GM18858 (cell line): ENCODE measurements around the gene CCDC185.

ENCODE experiments used
- ATAC-seq: cut with Tn5 transposase; IDR thresholded peaks from one replicate; pipeline ENCODE4 v1.9.1; 2021; ENCODE audit not compliant: unreplicated experiment

CCDC185 gene

DNA sequence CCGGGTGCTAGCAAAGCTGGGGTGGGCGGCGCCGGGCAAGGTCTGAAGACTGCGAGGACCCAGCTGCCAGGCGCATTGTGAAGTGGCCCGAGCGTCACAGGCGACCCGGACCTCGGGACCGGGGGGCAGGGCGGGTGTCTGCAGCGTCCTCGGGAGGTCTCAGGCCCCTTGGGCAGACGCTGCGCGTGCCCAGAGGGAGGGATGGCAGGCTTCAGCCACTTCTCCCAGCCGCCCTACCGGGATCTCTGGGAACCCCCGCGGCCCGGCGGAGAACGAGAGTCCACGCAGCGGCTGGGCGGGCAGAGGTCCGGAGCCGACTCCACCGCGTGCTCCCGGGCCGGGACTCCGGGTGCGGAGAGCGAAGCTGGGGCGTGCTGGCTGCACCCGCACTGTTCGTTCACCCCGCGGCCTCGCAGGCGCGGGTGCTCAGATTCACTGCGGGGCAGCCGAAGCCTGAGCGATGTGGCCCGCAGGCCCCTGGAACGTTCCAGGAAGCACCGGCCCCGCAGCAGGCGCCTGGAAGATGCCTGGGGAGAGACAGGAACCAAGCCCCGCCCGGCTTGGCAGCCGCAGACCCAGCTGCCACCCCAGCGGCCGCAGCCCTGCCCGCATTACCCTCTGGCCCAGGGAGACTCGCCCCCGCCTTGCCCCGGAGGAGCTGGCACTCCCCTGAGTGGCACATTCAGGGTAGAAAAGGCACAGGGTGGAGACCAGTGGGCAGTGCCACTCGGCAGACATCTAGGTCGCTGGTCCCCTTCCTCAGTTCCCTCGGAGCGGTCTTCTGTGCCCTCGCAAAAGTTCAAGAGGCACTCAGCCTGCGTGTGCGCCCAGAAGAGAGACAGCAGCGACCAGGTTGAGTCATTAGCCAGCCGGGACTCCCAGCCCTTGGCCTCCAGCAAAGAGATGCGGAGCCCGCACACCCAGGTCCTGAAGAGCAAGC lies at the start of gene CCDC185:
Gene CCDC185, plus strand, starts transcription at position 141 of the 940 bp plus-strand sequence. Its CDS starts 61 bp downstream, at position 202.
- ATAC-seq, result no peak

GRCh38 chr1:223343692-223344091 lies 49.5 kb upstream of the CCDC185 start:
- no peak for ATAC-seq

GRCh38 chr1:223344491-223344890 lies 48.7 kb upstream of the CCDC185 start:
- no peak for ATAC-seq

GRCh38 chr1:223345720-223346119 lies 47.5 kb upstream of the CCDC185 start:
- no peak for ATAC-seq

DNA sequence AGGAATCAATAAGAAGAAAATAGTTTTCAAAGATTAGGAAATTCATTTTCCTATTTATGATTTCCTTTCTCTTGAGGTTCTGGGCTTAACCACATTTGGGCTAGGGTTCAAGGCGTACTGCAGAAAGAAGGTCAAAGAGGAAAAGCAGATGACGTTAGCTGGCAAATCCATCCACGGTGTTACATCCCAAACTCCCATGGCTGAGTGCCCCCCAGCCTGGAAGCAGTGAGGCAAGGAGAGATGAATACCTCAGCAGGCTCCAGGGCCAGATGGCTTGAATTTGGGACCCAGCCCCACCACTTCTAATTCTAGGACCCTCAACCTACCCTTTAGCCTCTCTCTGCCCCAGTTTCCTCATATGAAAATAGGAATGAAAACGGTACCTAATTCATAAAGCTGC lies 46.9 kb upstream of the CCDC185 start:
- ATAC-seq, result no peak

DNA sequence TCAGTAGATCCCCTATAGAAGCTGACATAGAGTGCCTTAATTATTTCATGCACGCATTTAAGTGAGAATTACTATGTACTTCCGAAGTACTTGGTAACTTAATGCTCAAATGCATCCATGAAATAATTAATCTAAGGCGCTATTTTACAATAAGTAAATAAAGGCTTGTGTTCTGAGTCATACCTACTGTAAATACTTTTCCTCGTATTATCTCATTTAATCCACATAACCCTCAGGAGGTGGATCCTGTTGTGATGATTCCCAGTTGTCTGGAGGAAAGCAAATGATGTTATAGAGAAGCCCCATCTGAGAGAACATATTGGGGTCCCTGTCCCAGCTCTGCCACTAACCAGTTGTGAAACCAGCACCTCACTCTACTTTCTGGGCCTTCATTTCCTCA lies 45.6 kb upstream of the CCDC185 start:
- ATAC-seq, result no peak

- ATAC-seq, result no peak
Measured at GRCh38 chr1:223348439-223348838, 44.8 kb upstream of the CCDC185 start.

DNA sequence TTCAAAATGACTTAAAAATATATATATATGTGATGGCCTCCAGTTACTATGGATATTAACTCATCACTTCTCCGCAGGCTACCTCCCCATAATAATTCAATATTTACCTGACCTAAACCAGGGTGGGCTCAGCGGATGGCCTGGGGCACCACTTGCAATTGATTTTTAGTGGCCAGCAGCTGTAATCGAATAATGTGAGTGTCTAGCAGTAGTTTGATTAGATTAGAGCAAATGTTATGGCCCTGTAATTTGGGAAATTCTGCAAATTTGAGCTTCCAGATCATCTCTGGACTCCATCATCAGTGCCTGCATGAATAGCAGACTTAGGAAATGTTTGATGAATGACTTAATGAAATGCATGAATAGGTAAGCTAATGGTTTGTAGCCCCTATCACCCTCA lies 44.0 kb upstream of the CCDC185 start:
- no peak for ATAC-seq

GRCh38 chr1:223350361-223350908 lies 42.8 kb upstream of the CCDC185 start:
- ATAC-seq, result no peak

DNA sequence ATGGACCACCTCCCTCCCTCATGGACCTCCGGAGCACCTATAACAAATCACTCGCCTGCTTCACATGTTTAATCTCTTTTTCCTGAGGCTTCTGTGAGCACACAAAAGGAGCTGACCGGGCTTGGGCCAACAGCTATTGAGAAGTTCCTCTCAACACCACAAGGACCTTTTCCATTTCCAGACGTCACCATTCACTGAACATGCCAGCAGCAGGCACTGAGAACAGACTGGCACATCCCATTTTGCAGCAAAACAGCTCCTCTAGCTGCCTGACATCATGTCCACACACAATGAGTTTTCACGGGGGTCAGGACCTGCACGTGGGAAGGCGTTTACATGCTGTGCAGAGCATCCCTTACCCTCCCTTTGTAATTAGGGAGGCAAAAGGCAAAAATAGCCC lies 40.3 kb upstream of the CCDC185 start:
- ATAC-seq, result no peak

DNA sequence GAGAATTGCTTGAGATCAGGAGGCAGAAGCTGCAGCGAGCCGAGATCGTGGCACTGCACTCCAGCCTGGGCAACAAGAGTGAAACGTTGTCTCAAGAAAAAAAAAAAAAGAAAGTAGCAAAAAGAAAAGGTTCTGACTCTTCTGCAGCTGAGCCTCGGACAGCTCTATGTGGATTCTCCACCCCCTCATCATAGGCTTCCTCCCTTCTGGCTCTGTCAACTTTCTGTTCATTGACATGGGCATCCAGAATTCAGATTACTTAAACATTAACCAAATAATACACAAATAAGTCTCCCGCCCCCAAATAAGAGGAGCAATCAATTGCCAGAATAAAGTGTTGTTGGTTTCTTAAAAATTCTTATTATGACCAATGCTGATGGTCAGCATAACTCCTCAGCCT lies 39.3 kb upstream of the CCDC185 start:
- ATAC-seq, result no peak

DNA sequence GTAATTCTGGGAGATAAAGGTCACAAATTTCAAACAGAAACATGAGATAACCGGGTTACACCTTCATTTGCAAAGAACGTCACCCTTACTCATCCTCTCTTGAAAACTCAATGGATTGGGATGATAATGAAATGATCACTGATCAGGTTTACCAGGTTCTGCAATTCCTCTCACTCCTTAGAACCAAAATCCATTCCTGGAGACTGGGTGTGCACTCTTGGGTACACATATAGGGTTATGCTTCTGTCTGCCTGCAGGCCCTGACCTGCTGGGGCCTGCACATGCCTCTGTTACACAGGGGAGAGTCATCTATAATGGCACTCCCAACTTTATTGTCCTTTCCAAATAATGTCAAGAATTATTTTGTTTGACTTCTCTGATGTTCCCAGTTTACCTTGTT lies 37.5 kb upstream of the CCDC185 start:
- no peak for ATAC-seq

- ATAC-seq, result no peak
Measured at GRCh38 chr1:223358826-223359225, 34.4 kb upstream of the CCDC185 start.

DNA sequence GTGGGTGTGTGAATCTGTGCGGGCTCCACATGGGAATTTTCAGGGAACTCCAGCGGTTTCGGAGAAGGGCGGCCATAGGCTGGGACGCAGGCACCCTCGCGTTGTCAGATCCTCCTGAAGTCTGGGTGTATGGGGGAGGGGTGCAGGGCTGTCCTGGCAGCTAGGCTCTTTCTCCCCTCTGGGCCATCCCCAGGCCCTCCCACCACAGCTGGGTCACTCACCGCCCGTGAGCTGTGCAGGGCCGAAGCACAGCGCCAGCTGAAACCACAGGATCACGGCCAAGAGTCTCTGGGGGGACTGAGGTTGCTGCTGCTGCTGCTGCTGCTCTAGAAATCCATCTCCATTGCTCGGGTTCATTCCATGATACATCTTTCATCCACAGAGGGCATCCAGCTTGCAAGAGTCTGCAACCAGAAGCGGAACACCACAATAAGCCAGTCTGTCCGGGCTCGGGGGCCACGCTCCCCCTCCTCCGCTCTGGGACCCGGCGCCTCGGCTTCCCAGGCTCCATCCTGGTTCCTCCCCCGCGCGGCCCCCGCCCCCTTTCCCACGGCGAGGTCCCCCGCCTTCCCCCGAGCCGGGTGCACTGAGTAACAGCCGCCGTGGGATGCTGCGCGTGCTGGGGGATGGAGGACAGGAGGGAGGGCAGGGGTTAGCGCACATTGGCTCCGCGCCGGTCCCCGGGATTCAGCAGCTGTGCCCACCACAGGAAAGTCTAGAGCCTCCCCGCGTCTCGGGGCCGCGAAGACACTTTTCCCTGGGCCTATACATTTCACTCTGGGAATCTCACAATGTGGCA lies 30.0 kb upstream of the CCDC185 start:
- ATAC-seq, result no peak

GRCh38 chr1:223363856-223364684 lies 29.1 kb upstream of the CCDC185 start, which contains the start of gene SUSD4:
Gene SUSD4, minus strand, starts transcription at chr1:223364176. Its CDS starts 751 bp downstream, at chr1:223363425.
- ATAC-seq, result no peak

DNA sequence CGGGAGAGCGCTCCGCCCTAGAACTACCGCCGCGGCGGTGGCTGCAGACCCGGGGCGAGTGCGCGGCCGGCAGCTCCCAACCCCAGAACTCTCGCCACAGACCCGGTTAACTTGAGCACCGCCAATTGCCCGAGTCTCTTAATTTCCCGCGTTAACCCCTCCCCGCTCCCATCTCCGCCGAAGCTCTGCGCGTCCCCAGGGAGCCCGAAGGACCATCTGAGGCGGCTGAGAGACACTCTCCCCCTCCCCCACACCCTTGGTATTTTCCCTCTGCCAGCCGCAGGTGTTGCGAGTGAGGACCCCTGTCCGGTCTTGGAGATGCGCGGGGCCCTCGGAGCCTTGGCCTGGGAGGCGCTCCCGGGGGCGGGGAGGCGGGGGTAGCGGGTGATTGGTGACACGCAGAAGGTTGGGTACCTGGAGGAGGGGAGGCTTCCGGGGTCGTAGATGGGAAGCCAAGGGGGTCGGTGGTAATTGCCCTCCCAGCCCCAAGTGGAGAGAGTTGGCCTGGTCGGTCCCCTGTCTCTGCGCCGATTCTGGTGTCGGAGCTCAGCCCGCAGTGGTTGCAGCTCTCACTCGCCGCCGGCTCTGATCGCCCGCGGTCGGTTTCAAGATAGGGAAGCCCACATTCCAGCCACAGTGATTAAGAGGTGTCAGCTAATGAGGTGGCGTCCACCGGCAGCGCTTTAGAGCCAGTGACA lies 28.4 kb upstream of the CCDC185 start:
- no peak for ATAC-seq

GRCh38 chr1:223374064-223374610 lies 19.1 kb upstream of the CCDC185 start:
- ATAC-seq, result no peak

DNA sequence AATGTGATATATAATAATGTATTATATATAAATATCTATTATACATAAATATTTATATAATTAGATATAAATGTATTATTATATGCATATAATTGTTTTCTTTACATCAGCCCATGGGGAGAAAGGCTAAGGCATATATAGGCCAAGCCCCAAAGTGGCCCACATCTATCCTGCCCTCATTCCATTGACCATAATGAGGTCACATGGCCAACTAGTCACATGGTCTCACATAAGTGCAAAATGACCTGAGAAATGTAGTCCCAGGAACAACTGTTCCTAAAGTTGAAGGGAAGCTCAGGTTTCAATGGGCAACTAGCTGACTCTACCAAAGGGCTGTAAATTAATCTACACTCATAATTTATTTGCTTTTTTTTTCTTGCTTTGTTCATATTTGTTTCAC lies 14.5 kb upstream of the CCDC185 start:
- no peak for ATAC-seq

DNA sequence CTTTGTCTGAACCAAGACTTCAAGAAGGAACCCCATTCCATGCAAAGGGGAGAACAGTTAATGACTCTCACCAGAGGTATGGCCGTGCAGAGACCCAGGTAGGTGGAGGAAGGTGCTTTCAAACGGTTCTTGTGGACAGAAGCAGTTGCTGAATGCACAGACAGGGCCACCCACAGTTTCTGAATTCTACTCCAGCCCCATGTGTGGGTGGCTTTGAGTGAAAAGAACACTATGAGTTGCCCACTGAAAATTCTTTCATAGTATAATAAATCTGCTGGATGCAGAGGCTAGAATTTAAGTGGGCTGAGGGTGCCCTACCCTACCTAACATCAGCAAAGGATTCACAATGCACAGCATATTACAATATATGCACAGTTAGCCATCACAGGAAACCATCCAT lies 7.2 kb upstream of the CCDC185 start:
- ATAC-seq, result no peak

DNA sequence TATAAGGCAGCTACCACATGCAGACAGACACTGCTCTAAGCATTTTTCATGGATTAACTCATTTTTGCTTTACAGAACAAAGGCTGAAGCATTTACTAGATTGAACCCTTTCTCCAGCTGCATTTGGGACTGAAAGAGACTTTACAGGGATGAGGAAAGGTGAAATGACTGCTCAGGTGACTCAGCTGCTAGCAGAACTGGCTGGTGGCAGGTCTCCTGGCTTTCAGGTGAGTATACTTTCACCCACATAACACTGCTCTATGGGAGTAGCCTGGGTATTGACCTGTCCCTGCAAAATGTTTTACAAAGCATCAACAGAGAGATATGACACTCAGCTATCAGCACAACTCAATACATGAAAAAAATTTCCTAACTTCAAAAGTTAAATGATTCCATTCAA lies 2.6 kb upstream of the CCDC185 start:
- no peak for ATAC-seq
